BJ (cell line): Measurements from ENCODE around the gene DRD3. TPM values are rescaled to one million over a fixed set of nuclear protein-coding genes. Genes with fewer than 3 reads are reported as not detected.

Experiments used
- CTCF ChIA-PET: fragments of 350-600 bp; formaldehyde crosslinking; extraction: SDS; loops from one replicate; lab custom pipeline; 2021; ENCODE audit warnings: antibody characterized with exemption, inconsistent platforms; lab: Yijun Ruan, JAX
- POLR2A ChIA-PET: fragments of 300-600 bp; sonication (Branson Sonifier 250); formaldehyde crosslinking; extraction: SDS; loops from one replicate; lab custom pipeline; 2021; ENCODE audit warnings: antibody characterized with exemption; lab: Charles Lee
- DNase-seq: peaks from one replicate; pipeline ENCODE4 v3.0.0-alpha.2; 2011; ENCODE audit warnings: low read depth
- H3K27me3 ChIP-seq: 2 replicates; pipeline ENCODE4 v1.6.0; 2011; ENCODE audit warnings: low read length; ENCODE audit not compliant: control insufficient read depth, insufficient read depth
- H3K36me3 ChIP-seq: 2 replicates; pipeline ENCODE4 v1.5.1; 2011; ENCODE audit warnings: low read length; ENCODE audit not compliant: control insufficient read depth, insufficient read depth
- H3K4me3 ChIP-seq: 2 replicates; pipeline ENCODE4 v1.5.1; 2011; ENCODE audit warnings: low read depth, mild to moderate bottlenecking, control low read depth, low read length
- polyA plus RNA-seq: library from polyadenylated mRNA; depleted of rRNA; stranded (reverse); fragments of >200 nt; gene quantifications from 2 replicates; pipeline ENCODE4 v1.2.3, GENCODE V29; 2011
- TF ChIP-seq, protein P1 (sequence below): IDR thresholded peaks from 2 replicates; pipeline ENCODE4 v1.5.1; 2011; ENCODE audit warnings: low read depth, mild to moderate bottlenecking, control low read depth, inconsistent platforms, low read length, moderate library complexity; ENCODE audit not compliant: insufficient read depth

DRD3 gene
- polyA plus RNA-seq, 1 experiment, result not detected

DNA sequence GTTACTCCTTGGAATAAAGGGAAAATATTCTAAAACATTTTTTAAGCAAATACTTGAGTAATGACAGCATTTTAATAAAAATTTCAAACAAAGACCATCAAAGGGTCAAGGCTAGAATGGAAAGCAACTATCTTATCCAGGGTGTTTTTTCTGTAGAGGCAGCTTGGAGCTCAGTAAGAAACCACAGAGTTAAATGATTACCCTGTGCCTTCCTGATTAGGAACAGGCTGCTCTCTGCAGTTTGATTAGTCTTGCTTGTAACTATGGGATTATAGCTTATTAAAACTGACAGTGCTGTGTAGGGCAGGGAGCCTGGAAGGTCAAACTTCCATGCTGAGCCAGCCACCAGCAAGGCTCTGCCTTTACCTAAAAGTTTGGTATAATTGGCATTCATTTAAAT, 89.2 kb downstream of the DRD3 start:
- Histone ChIP-seq H3K36me3 (peaks cover 8% of the 10 kb centered on the region), H3K27me3 (no peaks in the 10 kb centered on the region), H3K4me3 (no peak overlapping the region)
- ChIA-PET CTCF (interaction anchor here (1.2 kb wide), 1 partner anchor 11 kb away, joined by 3 read pairs; no protein-coding TSS in a partner anchor), POLR2A (no interaction called here)
- TF ChIP-seq, protein P1, sequence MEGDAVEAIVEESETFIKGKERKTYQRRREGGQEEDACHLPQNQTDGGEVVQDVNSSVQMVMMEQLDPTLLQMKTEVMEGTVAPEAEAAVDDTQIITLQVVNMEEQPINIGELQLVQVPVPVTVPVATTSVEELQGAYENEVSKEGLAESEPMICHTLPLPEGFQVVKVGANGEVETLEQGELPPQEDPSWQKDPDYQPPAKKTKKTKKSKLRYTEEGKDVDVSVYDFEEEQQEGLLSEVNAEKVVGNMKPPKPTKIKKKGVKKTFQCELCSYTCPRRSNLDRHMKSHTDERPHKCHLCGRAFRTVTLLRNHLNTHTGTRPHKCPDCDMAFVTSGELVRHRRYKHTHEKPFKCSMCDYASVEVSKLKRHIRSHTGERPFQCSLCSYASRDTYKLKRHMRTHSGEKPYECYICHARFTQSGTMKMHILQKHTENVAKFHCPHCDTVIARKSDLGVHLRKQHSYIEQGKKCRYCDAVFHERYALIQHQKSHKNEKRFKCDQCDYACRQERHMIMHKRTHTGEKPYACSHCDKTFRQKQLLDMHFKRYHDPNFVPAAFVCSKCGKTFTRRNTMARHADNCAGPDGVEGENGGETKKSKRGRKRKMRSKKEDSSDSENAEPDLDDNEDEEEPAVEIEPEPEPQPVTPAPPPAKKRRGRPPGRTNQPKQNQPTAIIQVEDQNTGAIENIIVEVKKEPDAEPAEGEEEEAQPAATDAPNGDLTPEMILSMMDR, result no peak
- no peak for DNase-seq

DNA sequence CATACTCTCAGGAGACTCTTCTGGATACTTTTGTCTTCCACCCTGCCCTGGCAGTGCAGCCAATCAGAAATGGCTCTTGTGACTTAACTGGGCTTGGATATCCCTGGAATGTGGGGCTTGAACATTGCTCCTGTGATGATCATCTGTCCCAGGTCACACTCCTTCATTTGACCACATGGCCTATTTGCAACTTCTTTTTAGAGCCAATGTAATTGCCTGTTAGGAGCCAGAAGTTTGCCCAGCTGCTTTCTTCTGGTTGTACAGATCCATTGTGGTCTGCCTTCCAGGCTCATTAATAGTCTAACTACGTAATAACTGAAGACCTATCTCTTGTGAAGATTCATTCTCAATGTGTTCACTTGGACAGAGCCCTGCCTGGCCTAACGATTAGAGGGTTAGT, 92.5 kb downstream of the DRD3 start:
- DNase-seq, result no peak
- Histone ChIP-seq H3K36me3 (peaks cover 8% of the 10 kb centered on the region), H3K27me3 (no peaks in the 10 kb centered on the region), H3K4me3 (no peak overlapping the region)
- TF ChIP-seq, protein P1, result no peak
- POLR2A ChIA-PET, result no interaction called here
- CTCF ChIA-PET, result no interaction called here

DNA sequence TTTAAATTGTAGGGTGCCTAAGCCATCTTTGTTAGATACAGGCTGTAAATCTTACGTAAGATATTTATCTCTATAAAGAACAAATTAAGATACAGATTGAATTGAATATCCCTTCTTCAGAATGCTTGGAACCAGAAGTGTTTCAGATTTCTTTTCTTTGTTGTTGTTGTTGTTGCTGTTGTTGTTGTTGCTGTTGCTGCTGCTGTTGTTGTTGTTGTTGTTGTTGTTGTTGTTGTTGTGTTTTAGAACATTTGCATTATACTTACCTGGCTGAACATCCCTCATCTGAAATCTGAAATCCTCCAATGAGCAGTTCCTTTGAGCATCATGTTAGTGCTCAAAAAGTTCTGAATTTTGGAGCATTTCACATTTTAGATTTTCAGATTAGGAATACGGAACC, 95.7 kb downstream of the DRD3 start:
- TF ChIP-seq, protein P1, result no peak
- Histone ChIP-seq H3K27me3 (no peaks in the 10 kb centered on the region), H3K4me3 (no peak overlapping the region), H3K36me3 (peaks cover 8% of the 10 kb centered on the region)
- CTCF ChIA-PET, result no interaction called here
- DNase-seq, result no peak
- POLR2A ChIA-PET, result no interaction called here

DNA sequence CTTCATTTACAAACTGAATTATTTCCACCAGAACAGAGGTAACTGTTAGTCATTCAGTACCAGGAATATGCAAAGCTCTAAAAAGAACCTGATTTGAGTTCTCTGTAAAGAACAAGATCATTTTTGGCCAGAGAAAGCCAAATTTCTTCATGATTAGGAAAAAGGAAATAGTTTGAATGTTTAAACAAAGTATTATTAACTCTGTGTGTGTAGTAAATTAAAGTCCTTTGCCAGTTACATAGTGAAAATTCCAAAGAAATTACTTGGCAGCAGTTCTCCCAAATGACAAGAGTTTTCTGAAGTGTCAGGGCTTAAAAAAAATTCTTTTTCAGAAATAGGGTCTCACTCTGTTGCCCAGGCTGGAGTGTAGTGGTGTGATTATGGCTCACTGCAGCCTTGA, 97.8 kb downstream of the DRD3 start:
- TF ChIP-seq, protein P1, result no peak
- Histone ChIP-seq H3K4me3 (no peak overlapping the region), H3K36me3 (peaks cover 7% of the 10 kb centered on the region), H3K27me3 (no peaks in the 10 kb centered on the region)
- no peak for DNase-seq
- ChIA-PET CTCF (no interaction called here), POLR2A (no interaction called here)

DNA sequence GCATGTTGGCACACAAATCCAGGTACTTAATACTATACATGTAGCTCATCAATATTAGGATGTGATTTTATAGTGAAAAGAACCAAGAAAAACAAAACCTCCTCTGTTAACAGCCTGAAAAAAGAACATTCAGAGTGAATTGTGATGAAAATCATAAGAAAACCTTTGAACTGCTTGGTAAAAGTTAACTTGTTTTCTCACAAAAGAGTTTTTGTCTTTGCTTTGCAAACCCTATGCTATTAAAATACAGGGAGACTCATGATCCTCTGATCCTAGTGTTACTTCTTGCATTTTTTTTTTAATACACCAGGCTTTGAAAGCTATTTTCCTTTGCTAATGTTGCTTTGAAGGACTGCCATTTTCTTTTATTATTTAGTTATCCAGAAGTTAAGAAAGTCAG, 98.7 kb downstream of the DRD3 start:
- ChIA-PET CTCF (interaction anchor here (1.1 kb wide), 1 partner anchor 13 kb away, joined by 3 read pairs; no protein-coding TSS in a partner anchor), POLR2A (no interaction called here)
- peaks cover 3% of the 10 kb centered on the region for H3K36me3 ChIP-seq
- H3K27me3 ChIP-seq, result no peaks in the 10 kb centered on the region
- no peak overlapping the region for H3K4me3 ChIP-seq
- no peak for DNase-seq
- TF ChIP-seq, protein P1, result no peak
